HepG2 (cell line): Measurements from ENCODE around the gene ZNF91. TPM values are rescaled to one million over a fixed set of nuclear protein-coding genes. Genes with fewer than 3 reads are reported as not detected.

Experiments
- CREB1 ChIP-seq, 2 experiments: fragments of 450-650 bp in 1 of 2; IDR thresholded peaks; 2 replicates each; pipeline ENCODE4 v1.6.1; 2016 to 2017; ENCODE audit warnings: control low read depth in 1 of 2, mild to moderate bottlenecking in 1 of 2, missing compliant biosample characterization in 1 of 2, missing genetic modification characterization in 1 of 2
- DR1 ChIP-seq: sonication (generic); formaldehyde crosslinking; IDR thresholded peaks from 2 replicates; pipeline ENCODE4 v1.8.0; 2021; ENCODE audit warnings: mild to moderate bottlenecking, missing genetic modification reagents, inconsistent platforms
- FOSL2 ChIP-seq: sonication (generic); formaldehyde crosslinking; IDR thresholded peaks from 2 replicates; pipeline ENCODE4 v1.4.0; 2020; ENCODE audit warnings: missing genetic modification reagents
- FOXP1 ChIP-seq, 2 experiments: fragments of 450-650 bp in 1 of 2; IDR thresholded peaks; 2 replicates each; pipeline ENCODE4 v1.6.1; 2017 to 2018; ENCODE audit warnings: antibody characterized with exemption in 1 of 2
- NCOR1 ChIP-seq: fragments of 200-600 bp; sonication (generic); IDR thresholded peaks from 2 replicates; pipeline ENCODE4 v1.7.0; 2017; ENCODE audit warnings: antibody characterized with exemption, low read length, borderline replicate concordance
- SAP130 ChIP-seq: IDR thresholded peaks from 2 replicates; pipeline ENCODE4 v1.6.1; 2016; ENCODE audit warnings: low read depth
- SKIL ChIP-seq: sonication (generic); formaldehyde crosslinking; IDR thresholded peaks from 2 replicates; pipeline ENCODE4 v1.8.0; 2022; ENCODE audit warnings: missing genetic modification reagents, mild to moderate bottlenecking, moderate library complexity, borderline replicate concordance
- SOX13 ChIP-seq, 3 experiments: fragments of 450-650 bp in 1 of 3; sonication (generic) in 1 of 3; formaldehyde crosslinking in 1 of 3; IDR thresholded peaks in 2 of 3; conservative IDR thresholded peaks in 1 of 3; 2 replicates each; pipeline versions ENCODE4 v1.5.0 to v1.6.1; 2016 to 2020; ENCODE audit warnings: antibody characterized with exemption in 1 of 3, mild to moderate bottlenecking in 1 of 3, missing compliant biosample characterization in 1 of 3, missing genetic modification reagents in 1 of 3, moderate library complexity in 1 of 3
- ZC3H13 ChIP-seq: sonication (generic); formaldehyde crosslinking; IDR thresholded peaks from 2 replicates; pipeline ENCODE4 v1.8.1; 2023; ENCODE audit warnings: mild to moderate bottlenecking, missing genetic modification reagents, moderate library complexity
- ZFP1 ChIP-seq: IDR thresholded peaks from 2 replicates; pipeline ENCODE4 v1.6.1; 2016
- ZNF274 ChIP-seq: sonication (generic); formaldehyde crosslinking; IDR thresholded peaks from 2 replicates; pipeline ENCODE4 v1.5.1; 2020; ENCODE audit warnings: mild to moderate bottlenecking, missing genetic modification reagents
- ZNF296 ChIP-seq: sonication (generic); formaldehyde crosslinking; conservative IDR thresholded peaks from 2 replicates; pipeline ENCODE4 v1.5.0; 2020; ENCODE audit warnings: mild to moderate bottlenecking, missing genetic modification reagents
- ZNF367 ChIP-seq: sonication (generic); formaldehyde crosslinking; IDR thresholded peaks from 2 replicates; pipeline ENCODE4 v1.4.0; 2020; ENCODE audit warnings: missing genetic modification reagents, borderline replicate concordance
- ZNF460 ChIP-seq: sonication (generic); formaldehyde crosslinking; IDR thresholded peaks from 2 replicates; pipeline ENCODE4 v1.5.1; 2020; ENCODE audit warnings: missing genetic modification reagents, mild to moderate bottlenecking, borderline replicate concordance
- ZNF770 ChIP-seq: sonication (generic); formaldehyde crosslinking; IDR thresholded peaks from 2 replicates; pipeline ENCODE4 v1.5.0; 2020; ENCODE audit warnings: mild to moderate bottlenecking, missing genetic modification reagents
- ZNF773 ChIP-seq: sonication (generic); formaldehyde crosslinking; IDR thresholded peaks from 2 replicates; pipeline ENCODE4 v1.4.0; 2020; ENCODE audit warnings: missing genetic modification reagents, borderline replicate concordance
- ZSCAN29 ChIP-seq: sonication (generic); formaldehyde crosslinking; conservative IDR thresholded peaks from 2 replicates; pipeline ENCODE4 v1.4.0; 2020; ENCODE audit warnings: mild to moderate bottlenecking, missing genetic modification reagents
- polyA plus RNA-seq, 8 experiments: library from polyadenylated mRNA; depleted of rRNA in 3 of 8; stranded (reverse) in 7 of 8; unstranded in 1 of 8; fragments of >200 nt; fragmentation: Illumina TruSeq in 4 of 8; extraction: Trizol in 4 of 8; gene quantifications; 2 replicates each; pipeline versions ENCODE4 v1.2.1 to v1.2.3, GENCODE V29; 2011 to 2016; ENCODE audit warnings: low read depth in 4 of 8, missing spikeins in 1 of 8, mixed read lengths in 1 of 8; ENCODE audit not compliant: insufficient read depth in 1 of 8
- total RNA-seq, 5 experiments: library from RNA; depleted of rRNA; stranded (reverse); fragments of >200 nt; fragmentation: Illumina TruSeq; extraction: Trizol; gene quantifications; 2 replicates each; pipeline ENCODE4 v1.2.3, GENCODE V29; 2016; ENCODE audit warnings: low read depth in 1 of 5
- TF ChIP-seq, protein P1 (sequence below): fragments of 450-650 bp; IDR thresholded peaks from 2 replicates; pipeline ENCODE4 v1.6.1; 2016
- TF ChIP-seq, protein P2 (sequence below): sonication (generic); formaldehyde crosslinking; IDR thresholded peaks from 2 replicates; pipeline ENCODE4 v1.4.0; 2020; ENCODE audit warnings: low read depth, mild to moderate bottlenecking, missing genetic modification reagents
- TF ChIP-seq, protein P3 (sequence below): sonication (generic); formaldehyde crosslinking; conservative IDR thresholded peaks from 2 replicates; pipeline ENCODE4 v1.8.0; 2022; ENCODE audit warnings: mild to moderate bottlenecking, moderate library complexity, missing genetic modification reagents

ZNF91 gene
- total and polyA plus RNA-seq, 2 of the 13 experiments (the other 11 are each of a cell fraction or from before 2014, with no cell fraction given) = 19.4 to 21.5 TPM

- TF ChIP-seq FOXP1 (IDR thresholded peaks at IDR 0.05) (no peak), FOXP1 (CRISPR knock-in tag; IDR thresholded peaks at IDR 0.05) (peak; percentile 83), CREB1 (IDR thresholded peaks at IDR 0.05) (no peak), CREB1 (CRISPR knock-in tag; IDR thresholded peaks at IDR 0.05) (no peak), ZC3H13 (CRISPR knock-in tag) (no peak), ZSCAN29 (no peak), ZNF773 (CRISPR knock-in tag) (no peak), FOSL2 (CRISPR knock-in tag) (no peak), ZNF367 (no peak), ZNF770 (CRISPR knock-in tag) (no peak), SKIL (CRISPR knock-in tag) (no peak), NCOR1 (peak; percentile 67; the same call in 1 of the 2 replicates), SOX13 (IDR thresholded peaks at IDR 0.05) (peak; percentile 52; the same call in 1 of the 2 replicates), SOX13 (CRISPR knock-in tag; conservative IDR thresholded peaks at IDR 0.05 in 1 of 2, IDR thresholded peaks at IDR 0.05 in 1 of 2) (peak in 1 of 2 experiments; percentile 95; a peak in 2 of 4 replicates), DR1 (CRISPR knock-in tag) (no peak), ZNF296 (CRISPR knock-in tag) (no peak), ZNF274 (CRISPR knock-in tag) (no peak), ZFP1 (0 out of 2 replicates have a peak, but pooled peaks have one; percentile 44), SAP130 (CRISPR knock-in tag) (peak; percentile 44; the same call in 1 of the 2 replicates), ZNF460 (CRISPR knock-in tag) (no peak)
- TF ChIP-seq, protein P1, sequence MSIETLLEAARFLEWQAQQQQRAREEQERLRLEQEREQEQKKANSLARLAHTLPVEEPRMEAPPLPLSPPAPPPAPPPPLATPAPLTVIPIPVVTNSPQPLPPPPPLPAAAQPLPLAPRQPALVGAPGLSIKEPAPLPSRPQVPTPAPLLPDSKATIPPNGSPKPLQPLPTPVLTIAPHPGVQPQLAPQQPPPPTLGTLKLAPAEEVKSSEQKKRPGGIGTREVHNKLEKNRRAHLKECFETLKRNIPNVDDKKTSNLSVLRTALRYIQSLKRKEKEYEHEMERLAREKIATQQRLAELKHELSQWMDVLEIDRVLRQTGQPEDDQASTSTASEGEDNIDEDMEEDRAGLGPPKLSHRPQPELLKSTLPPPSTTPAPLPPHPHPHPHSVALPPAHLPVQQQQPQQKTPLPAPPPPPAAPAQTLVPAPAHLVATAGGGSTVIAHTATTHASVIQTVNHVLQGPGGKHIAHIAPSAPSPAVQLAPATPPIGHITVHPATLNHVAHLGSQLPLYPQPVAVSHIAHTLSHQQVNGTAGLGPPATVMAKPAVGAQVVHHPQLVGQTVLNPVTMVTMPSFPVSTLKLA = no peak
- TF ChIP-seq, protein P2, sequence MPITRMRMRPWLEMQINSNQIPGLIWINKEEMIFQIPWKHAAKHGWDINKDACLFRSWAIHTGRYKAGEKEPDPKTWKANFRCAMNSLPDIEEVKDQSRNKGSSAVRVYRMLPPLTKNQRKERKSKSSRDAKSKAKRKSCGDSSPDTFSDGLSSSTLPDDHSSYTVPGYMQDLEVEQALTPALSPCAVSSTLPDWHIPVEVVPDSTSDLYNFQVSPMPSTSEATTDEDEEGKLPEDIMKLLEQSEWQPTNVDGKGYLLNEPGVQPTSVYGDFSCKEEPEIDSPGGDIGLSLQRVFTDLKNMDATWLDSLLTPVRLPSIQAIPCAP (CRISPR knock-in tag) = no peak
- TF ChIP-seq, protein P3, sequence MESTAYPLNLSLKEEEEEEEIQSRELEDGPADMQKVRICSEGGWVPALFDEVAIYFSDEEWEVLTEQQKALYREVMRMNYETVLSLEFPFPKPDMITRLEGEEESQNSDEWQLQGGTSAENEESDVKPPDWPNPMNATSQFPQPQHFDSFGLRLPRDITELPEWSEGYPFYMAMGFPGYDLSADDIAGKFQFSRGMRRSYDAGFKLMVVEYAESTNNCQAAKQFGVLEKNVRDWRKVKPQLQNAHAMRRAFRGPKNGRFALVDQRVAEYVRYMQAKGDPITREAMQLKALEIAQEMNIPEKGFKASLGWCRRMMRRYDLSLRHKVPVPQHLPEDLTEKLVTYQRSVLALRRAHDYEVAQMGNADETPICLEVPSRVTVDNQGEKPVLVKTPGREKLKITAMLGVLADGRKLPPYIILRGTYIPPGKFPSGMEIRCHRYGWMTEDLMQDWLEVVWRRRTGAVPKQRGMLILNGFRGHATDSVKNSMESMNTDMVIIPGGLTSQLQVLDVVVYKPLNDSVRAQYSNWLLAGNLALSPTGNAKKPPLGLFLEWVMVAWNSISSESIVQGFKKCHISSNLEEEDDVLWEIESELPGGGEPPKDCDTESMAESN (CRISPR knock-in tag) = no peak
Observed at GRCh38 chr19:23403581-23404324, 8.5 kb upstream of the ZNF91 start (continued).
